Calu3 (cell line): Measurements from ENCODE around the gene USB1. TPM values are rescaled to one million over a fixed set of nuclear protein-coding genes. Genes with fewer than 3 reads are reported as not detected.
"Not testable (repeated sequence)": the region's sequence is repeated elsewhere in the genome, so short reads cannot be mapped to it uniquely, and the experiment has no call there.

ENCODE experiments used
- BruUV-seq: library from RNA; stranded (reverse); fragments of 400-500 nt; replicated peaks from 2 replicates; lab custom pipeline; 2021; lab: Mats Ljungman, UMichigan
- CTCF ChIA-PET: fragments of 300-600 bp; sonication (Branson Sonifier 250); formaldehyde crosslinking; loops from one replicate; lab custom pipeline; 2022; ENCODE audit warnings: antibody characterized with exemption; lab: Charles Lee
- DNase-seq: peaks from one replicate; pipeline ENCODE4 v3.0.0; 2022
- H3K27ac Mint-ChIP-seq: one replicate; pipeline ENCODE4 v1.8.0; 2022; ENCODE audit warnings: mixed read lengths; ENCODE audit not compliant: unreplicated experiment
- H3K27me3 Mint-ChIP-seq: one replicate; pipeline ENCODE4 v1.8.0; 2022; ENCODE audit warnings: mixed read lengths; ENCODE audit not compliant: unreplicated experiment
- H3K36me3 Mint-ChIP-seq: one replicate; pipeline ENCODE4 v1.8.0; 2022; ENCODE audit warnings: mild to moderate bottlenecking, moderate library complexity, mixed read lengths; ENCODE audit not compliant: insufficient read depth, unreplicated experiment
- H3K4me1 Mint-ChIP-seq: one replicate; pipeline ENCODE4 v1.8.0; 2022; ENCODE audit warnings: mild to moderate bottlenecking, low read depth, mixed read lengths; ENCODE audit not compliant: unreplicated experiment
- H3K4me3 Mint-ChIP-seq: one replicate; pipeline ENCODE4 v1.8.0; 2022; ENCODE audit warnings: mild to moderate bottlenecking, low read depth, moderate library complexity, mixed read lengths; ENCODE audit not compliant: unreplicated experiment
- H3K9me3 Mint-ChIP-seq: one replicate; pipeline ENCODE4 v1.8.0; 2022; ENCODE audit warnings: low read depth, mixed read lengths; ENCODE audit not compliant: unreplicated experiment
- intact Hi-C: fragments of 100-400 bp; cut with micrococcal nuclease; formaldehyde crosslinking; loops from one replicate; pipeline ENCODE4 v1.10.0; 2022; ENCODE audit not compliant: unreplicated experiment
- total RNA-seq: library from RNA; stranded (reverse); gene quantifications from 2 replicates; pipeline ENCODE4 v1.2.3, GENCODE V29; 2022
- TF ChIP-seq, protein P1 (sequence below): fragments of 200-600 bp; IDR thresholded peaks from one replicate; pipeline ENCODE4 v1.8.0; 2022; ENCODE audit warnings: antibody characterized with exemption; ENCODE audit not compliant: unreplicated experiment

The USB1 gene
- total RNA-seq, 1 experiment from 2014 or later, result 59.3 TPM

DNA sequence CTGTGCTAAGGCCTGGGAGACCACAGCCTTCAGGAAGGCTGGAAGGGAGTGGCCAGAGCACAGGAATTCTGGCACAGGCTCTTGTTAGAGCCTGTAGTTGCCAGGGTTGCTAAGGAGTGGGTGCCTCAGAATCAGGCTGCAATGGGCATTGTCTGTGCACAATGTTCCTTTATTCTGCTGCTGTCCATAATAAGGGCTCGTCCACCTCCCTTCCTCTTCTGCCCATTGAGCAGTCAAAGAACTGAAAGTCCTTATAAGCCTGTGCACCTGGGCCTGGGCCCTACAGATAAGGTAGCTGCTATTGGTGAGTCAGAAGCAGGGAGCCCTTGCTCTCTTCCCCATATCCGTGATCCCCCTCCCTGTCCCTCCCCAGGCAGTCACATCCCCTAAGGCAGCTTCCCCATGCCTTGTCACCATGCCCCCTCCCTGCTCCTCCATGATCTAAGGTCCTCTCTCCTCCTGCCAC lies 24.8 kb upstream of the USB1 start:
- Mint-ChIP-seq H3K9me3 (no peaks in the 10 kb centered on the region), H3K27me3 (peaks cover 27% of the 10 kb centered on the region), H3K4me3 (no peak overlapping the region), H3K27ac (no peak overlapping the region), H3K36me3 (no peaks in the 10 kb centered on the region), H3K4me1 (no peaks in the 10 kb centered on the region)
- TF ChIP-seq, protein P1, sequence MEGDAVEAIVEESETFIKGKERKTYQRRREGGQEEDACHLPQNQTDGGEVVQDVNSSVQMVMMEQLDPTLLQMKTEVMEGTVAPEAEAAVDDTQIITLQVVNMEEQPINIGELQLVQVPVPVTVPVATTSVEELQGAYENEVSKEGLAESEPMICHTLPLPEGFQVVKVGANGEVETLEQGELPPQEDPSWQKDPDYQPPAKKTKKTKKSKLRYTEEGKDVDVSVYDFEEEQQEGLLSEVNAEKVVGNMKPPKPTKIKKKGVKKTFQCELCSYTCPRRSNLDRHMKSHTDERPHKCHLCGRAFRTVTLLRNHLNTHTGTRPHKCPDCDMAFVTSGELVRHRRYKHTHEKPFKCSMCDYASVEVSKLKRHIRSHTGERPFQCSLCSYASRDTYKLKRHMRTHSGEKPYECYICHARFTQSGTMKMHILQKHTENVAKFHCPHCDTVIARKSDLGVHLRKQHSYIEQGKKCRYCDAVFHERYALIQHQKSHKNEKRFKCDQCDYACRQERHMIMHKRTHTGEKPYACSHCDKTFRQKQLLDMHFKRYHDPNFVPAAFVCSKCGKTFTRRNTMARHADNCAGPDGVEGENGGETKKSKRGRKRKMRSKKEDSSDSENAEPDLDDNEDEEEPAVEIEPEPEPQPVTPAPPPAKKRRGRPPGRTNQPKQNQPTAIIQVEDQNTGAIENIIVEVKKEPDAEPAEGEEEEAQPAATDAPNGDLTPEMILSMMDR, result no peak
- DNase-seq, result no peak
- intact Hi-C loops, result no loop called here
- CTCF ChIA-PET, result interaction anchor here (1.6 kb wide), 1 partner anchor 18 kb away, joined by 4 read pairs; no protein-coding TSS in a partner anchor
- BruUV-seq, result no TSS peak

DNA sequence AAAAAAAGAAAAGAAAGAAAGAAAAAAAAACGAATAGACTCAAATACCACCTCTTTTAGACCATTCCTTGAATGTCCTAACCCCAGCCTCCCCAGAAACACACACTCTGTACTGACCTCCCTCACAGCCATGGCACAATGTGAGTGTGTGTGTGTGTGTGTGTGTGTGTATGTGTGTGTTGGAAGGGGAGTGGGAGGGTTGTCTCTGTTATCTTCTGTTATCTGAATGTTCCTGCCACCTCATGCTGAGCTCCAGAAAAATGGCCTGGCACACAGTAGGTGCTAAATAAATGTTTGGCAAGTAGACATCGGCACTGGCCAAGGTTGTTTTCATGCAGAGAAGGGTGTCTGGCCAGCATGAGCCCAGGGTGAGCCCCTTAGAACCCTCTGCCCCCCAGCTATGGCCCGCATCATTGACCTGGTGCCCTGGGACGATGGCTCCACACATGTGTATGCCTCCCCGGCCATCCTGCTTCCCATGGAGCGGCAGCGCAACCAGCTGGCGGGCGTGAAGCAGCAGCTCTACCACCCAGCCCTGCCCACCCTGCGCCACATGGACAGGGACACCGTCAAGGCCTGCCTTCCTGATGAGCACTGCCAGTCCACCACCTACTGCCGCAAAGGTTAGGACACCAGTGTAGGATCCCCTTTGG lies 23.7 kb upstream of the USB1 start:
- Mint-ChIP-seq H3K27me3 (peaks cover 15% of the 10 kb centered on the region), H3K9me3 (no peaks in the 10 kb centered on the region), H3K4me3 (no peak overlapping the region), H3K4me1 (no peaks in the 10 kb centered on the region), H3K36me3 (no peaks in the 10 kb centered on the region), H3K27ac (no peak overlapping the region)
- no TSS peak for BruUV-seq
- TF ChIP-seq, protein P1, result no peak
- no peak for DNase-seq
- CTCF ChIA-PET, result interaction anchor here (0.6 kb wide), 1 partner anchor 24 kb away, joined by 5 read pairs; no protein-coding TSS in a partner anchor
- intact Hi-C loops, result no loop called here

DNA sequence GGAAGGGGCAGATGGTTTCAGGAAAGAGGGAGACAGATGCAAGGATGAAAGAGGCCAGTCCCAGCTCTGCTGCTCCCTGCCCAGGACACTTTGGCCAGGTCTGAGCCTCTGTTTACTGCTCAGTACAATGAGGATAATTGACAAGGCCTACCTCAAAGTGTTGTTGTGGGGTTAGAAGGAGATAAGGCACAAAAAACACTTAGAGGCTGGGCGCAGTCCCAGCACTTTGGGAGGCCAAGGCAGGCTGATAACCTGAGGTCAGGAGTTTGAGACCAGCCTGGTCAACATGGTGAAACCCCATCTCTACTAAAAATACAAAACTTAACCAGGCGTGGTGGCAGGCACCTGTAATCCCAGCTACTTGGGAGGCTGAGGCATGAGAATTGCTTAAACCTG lies 23.1 kb upstream of the USB1 start:
- H3K4me3 Mint-ChIP-seq, H3K27ac Mint-ChIP-seq, BruUV-seq, H3K4me1 Mint-ChIP-seq, H3K36me3 Mint-ChIP-seq, intact Hi-C loops, DNase-seq, CTCF ChIA-PET, H3K9me3 Mint-ChIP-seq: not testable (repeated sequence)
- H3K27me3 Mint-ChIP-seq, result peaks cover 10% of the 10 kb centered on the region

DNA sequence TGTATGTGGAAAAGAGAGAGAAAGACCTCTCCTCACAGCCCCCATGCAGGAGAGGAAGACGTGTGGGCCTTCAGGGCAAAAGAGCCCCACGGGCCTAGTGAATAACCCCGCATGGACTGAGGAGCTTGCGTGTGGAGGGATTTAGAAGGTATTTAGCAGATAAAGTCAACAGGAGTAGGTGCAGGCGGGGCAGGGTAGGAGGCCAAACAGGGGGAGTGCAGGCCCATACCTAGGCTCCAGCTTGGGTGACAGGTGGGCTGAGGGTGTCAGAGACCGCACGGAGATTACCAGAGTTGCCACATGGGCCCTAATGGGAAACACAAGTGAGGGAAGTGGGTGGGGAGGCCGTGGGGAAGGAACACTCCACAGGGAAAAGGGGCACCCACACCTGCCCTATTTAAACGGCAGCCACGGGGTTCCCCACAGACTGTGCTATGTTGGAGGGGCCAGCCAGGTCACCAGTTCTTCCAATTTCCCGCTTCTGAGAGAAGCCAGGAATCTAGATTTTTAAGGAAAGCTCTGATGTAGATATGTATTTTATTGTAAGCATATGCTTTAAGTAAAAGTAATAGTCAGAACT lies 22.1 kb upstream of the USB1 start:
- H3K36me3 Mint-ChIP-seq, result no peaks in the 10 kb centered on the region
- no peaks in the 10 kb centered on the region for H3K27me3 Mint-ChIP-seq
- TF ChIP-seq, protein P1, result no peak
- no peaks in the 10 kb centered on the region for H3K9me3 Mint-ChIP-seq
- BruUV-seq, result no TSS peak
- no peak overlapping the region for H3K4me3 Mint-ChIP-seq
- CTCF ChIA-PET, result no interaction called here
- no peak overlapping the region for H3K27ac Mint-ChIP-seq
- no peaks in the 10 kb centered on the region for H3K4me1 Mint-ChIP-seq
- intact Hi-C loops, result no loop called here
- DNase-seq, result no peak

DNA sequence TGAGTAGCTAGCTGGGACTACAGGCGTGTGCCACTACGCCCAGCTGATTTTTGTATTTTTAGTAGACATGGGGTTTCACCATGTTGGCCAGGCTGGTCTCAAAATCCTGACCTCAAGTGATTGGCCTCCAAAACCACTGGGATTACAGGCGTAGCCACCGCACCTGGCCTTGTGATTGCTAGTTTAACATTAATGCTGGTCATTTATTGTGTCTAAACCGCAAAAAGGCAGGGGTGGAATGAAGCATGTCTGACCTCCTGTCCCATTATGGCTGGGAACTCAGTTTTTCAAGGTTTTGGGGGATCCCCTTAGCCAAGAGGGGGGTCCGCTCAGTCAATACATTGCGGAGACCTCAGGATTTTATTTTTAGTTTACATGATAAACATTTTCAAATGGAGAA lies 19.6 kb upstream of the USB1 start:
- BruUV-seq, result no TSS peak
- Mint-ChIP-seq H3K4me3 (no peak overlapping the region), H3K36me3 (no peaks in the 10 kb centered on the region), H3K9me3 (no peaks in the 10 kb centered on the region), H3K4me1 (no peaks in the 10 kb centered on the region), H3K27me3 (peaks cover 5% of the 10 kb centered on the region), H3K27ac (no peak overlapping the region)
- CTCF ChIA-PET, result no interaction called here
- intact Hi-C loops, result no loop called here
- DNase-seq, result no peak
- TF ChIP-seq, protein P1, result no peak
